GM21390 (cell line): Measurements from ENCODE around the gene DGKK.

Experiments used
- ATAC-seq: cut with Tn5 transposase; IDR thresholded peaks from one replicate; pipeline ENCODE4 v1.9.1; 2021; ENCODE audit not compliant: unreplicated experiment

Gene DGKK, protein sequence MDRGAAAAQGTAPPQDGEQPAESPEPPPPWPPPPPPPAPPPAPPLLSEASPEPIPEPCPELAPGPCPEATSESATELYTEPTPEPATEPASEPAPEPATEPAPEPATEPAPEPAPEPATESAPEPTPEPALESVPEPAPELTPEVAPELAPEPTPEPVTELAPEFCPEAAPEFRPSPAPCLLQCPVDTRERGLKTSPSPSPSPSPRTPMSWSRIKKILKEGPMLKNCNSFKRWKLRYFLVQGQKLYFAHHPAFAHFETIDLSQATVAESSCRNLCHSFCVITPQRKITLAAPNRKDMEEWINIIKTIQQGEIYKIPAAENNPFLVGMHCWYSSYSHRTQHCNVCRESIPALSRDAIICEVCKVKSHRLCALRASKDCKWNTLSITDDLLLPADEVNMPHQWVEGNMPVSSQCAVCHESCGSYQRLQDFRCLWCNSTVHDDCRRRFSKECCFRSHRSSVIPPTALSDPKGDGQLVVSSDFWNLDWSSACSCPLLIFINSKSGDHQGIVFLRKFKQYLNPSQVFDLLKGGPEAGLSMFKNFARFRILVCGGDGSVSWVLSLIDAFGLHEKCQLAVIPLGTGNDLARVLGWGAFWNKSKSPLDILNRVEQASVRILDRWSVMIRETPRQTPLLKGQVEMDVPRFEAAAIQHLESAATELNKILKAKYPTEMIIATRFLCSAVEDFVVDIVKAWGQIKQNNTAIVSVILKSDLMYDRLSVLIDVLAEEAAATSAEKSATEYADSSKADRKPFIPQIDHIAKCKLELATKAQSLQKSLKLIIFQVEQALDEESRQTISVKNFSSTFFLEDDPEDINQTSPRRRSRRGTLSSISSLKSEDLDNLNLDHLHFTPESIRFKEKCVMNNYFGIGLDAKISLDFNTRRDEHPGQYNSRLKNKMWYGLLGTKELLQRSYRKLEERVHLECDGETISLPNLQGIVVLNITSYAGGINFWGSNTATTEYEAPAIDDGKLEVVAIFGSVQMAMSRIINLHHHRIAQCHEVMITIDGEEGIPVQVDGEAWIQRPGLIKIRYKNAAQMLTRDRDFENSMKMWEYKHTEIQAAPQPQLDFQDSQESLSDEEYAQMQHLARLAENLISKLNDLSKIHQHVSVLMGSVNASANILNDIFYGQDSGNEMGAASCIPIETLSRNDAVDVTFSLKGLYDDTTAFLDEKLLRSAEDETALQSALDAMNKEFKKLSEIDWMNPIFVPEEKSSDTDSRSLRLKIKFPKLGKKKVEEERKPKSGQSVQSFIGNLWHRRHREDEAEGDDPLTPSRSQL

DNA sequence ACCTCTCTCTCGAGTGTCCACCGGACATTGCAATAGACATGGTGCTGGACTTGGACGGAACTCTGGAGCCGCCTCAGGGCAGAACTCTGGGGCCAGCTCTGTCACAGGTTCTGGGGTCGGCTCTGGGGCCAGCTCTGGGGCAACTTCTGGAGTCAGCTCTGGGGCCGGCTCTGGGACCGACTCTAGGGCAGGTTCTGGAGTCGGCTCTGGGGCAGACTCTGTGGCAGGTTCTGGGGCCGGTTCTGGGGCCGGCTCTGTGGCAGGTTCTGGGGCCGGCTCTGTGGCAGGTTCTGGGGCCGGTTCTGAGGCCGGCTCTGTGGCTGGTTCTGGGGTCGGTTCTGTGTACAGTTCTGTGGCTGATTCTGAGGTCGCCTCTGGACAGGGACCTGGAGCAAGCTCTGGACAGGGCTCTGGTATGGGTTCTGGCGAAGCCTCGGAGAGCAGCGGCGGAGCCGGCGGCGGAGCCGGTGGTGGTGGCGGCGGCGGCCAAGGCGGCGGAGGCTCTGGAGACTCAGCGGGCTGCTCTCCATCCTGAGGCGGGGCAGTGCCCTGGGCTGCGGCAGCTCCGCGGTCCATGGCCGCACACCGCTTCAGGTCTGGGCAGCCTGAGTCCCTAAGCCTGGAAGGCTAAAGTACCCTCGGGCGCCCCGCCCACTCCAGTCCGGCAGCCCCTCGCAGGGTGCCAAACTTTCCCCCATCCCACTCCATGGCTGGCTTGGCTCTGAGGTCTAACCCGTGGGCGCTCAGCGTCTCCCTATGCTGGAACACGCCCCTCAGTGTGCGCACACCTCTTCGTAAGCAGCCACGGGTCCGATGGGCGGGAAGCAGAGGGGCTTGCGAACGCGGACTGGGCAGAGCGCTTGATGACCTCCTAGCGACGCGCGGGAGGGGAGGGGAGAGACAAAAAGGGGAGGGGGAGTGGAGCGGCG, at the start of gene DGKK:
Gene DGKK (minus strand): TSS at position 723 of the 929 bp plus-strand sequence. CDS start 147 bp downstream, at position 576.
- ATAC-seq: no peak

DNA sequence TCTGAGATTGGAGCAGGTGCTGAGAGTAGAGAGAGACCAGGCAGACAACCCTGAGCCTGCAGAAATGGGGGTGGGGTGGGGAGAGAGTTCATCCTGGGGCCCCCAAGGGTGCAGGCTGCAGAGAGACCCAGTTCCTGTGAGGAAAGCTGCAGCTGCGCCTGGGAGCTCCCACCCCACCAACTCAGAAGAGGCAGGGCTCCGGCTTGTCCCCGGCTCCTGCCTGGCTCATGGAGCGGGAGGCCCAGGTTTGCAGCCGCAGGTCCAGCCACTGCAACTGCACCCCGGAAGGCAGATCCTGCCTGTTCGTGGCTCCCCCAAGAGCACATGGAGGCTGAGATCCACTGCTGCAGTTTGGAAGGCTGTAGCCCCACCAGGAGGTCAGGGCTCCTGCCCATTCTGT, 44.2 kb upstream of the DGKK start:
- no peak for ATAC-seq

DNA sequence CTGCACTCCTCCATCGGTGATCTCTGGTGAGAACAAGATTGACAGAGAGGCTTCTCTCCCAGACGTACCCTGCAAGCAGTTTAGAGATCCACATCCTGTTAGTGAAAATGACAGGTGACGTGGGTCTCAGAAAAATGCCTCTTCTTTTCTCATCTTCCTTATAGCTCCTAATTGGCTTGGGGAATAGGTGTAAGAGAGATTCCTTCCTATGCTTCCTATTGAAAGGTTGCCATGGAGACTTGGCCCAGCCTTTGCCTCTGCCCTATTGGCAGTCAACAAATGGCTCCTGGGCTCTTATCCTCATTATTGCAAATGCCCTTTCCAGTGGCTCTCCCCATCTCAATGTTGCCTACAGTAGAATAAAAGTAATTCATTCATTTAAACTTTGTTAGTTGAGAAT, 26.5 kb upstream of the DGKK start:
- no peak for ATAC-seq

DNA sequence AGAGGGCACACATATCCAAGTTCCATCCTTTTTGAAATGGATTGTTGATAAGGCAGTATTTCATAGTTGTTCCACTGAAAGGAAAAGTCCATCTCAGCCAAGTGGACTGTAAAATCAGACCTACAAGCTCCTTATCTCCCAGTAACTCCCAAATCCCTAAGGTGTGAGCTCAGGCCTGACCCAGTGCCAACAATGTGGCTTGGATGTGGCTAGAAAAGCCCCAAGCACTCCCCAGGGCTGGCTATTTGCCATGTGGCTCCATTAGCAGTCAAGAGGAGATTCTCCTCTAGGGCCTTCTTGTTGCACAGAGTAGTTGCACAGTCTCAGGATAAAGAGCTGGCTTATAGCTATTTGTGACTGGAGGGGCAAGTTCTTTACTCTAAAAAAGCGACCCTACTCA, 25.0 kb upstream of the DGKK start:
- ATAC-seq: no peak

DNA sequence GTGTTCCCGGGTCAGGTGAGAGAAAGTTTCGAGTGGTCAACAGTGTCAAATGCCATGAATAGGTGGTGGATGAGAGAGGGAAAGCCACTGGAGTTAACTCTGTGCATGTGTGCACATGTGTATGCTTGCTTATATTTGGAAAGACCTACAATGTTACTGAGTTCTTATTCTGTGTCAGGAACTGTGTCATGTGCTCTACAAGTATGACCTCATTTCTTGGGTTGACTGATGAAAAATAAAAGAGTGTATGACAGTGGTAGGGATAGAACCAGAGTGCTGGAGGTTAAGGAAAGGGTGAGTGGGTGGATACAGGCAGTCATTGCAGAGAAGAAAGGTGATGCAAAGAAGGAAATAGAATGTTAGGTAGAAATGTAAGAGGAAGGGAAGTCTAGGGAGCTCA, 22.1 kb upstream of the DGKK start:
- ATAC-seq: no peak

DNA sequence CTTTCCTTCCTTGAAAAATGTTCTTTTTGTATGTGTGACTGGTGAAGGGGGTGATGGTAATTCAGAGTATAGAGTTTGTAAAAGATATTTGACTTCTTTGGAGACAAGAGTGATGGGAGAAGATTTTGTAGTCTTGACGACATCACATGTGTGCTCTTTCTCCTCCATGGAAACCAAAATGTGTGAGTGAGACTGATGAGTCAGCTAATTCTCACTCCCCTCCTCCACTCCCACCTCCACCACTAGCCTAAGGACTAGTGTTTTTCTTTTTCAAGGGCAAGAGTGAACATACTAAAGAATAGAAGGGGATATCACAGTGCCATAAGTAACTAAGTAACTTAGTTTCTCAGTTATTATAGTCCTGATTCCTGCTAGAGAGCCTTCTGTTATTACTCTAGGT, 14.0 kb upstream of the DGKK start:
- ATAC-seq: no peak

DNA sequence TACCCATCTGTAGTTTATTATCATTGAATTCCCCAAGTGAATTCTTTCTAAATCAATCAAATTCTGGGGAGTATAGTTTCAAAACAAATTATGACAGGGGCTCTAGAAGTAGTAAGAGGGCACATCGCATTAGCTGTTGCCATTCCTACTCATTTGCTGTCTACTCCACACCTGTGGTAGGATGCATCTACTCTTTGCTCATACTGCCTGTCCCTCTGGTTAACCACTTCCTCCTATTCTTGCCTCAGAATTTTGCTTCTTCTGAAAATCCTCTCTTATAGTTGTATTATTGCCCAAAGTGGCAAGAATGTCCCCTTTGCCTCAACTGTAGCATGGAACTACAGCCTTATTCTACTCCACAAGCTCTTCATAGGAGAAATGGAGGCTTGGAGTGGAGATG, 12.7 kb upstream of the DGKK start:
- ATAC-seq: no peak

DNA sequence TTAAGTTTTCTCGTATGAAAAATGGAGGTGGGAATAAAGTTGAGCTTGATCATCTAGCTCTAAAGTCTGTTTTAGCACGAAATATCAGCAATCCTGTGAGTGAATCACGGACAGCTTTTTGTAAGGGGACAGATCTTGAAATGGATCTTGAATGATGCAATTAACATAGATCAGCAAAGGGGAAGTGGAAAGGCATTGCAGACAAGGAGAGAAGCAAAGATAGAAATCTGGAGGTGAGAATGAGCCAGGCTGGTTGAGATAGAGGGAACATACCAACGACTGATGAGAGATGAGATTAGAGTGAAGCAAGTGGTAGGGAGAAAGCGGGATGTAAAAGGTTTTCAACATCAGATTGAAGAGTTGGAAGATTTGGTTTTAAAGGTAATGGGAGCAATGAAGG, 4.6 kb upstream of the DGKK start:
- ATAC-seq: no peak

DNA sequence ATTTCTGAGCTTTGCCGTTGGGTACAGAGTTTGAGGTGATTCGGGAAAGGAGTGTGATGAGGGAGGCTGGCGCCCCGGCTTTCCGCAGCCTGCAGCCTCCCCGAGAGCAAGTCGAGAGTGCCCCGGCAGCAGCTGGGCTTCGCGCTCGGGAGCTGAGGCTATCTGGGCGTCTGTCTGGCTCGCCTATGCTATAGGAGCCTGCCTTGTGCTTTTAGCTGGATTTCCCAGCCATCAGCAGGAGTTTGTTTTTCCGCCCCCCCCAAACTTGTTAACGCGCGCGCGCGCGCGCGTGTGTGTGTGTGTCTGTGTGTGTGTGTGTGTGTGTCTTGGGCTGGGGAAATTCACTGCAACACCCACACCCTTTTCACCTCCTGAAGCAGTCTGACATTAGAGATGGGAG, 765 bp upstream of the DGKK start:
- ATAC-seq: no peak

DNA sequence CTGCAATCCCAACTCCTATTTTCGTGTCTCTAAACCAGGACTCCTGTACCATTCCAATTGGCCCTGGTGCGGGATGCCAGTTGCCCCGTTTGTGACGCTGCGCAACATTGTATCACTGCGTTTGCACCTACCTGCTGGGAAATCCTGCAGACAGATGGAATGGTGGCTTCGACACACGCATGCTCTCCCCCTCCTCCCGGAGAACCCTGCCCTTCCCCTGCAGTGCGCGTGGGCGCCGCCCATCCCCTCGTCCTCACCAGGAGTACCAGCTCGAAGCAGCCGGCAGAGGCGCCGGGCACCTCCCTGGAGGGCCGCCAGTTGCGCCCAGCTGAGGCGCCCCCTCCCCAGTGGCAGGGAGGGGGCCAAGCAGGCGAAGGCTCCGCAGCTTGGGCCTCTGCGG, 1.4 kb downstream of the DGKK start:
- no peak for ATAC-seq

DNA sequence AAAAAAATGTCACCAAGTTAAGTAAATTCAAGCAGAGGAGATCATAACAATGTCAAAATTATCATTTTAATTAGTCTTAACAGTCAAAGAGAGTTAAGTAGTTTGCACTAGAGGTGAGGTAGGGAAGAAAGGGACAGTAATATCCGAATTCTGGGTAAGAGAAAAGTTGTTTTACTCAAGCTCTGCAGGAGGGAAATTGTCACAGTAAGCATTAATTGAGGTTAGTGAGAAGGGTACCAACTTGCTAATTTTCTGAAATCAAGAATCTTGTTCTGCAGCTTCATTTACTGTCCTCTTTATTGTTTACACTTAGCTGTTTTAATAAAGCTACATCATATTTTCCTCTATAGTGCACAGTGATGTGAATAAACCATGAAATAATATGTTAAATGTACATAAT, 11.0 kb downstream of the DGKK start:
- no peak for ATAC-seq

DNA sequence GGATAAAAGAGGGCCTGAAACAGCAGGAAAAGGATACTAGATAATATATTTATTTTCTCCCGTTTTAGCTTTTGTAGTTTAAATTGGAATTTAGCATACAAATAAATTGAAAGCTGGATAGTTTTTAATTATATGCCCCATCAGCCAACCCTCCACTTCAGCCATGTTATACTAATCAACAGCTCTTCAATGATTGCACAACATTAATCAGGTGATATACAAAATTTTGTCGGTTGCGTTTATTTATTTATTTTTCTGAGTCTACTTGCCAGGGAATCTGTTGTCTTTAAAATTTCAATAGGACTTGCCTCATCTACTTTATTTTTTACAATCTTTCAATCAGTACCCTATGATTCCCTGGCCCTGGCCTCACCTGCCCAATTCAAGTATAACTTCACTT, 12.1 kb downstream of the DGKK start:
- no peak for ATAC-seq

DNA sequence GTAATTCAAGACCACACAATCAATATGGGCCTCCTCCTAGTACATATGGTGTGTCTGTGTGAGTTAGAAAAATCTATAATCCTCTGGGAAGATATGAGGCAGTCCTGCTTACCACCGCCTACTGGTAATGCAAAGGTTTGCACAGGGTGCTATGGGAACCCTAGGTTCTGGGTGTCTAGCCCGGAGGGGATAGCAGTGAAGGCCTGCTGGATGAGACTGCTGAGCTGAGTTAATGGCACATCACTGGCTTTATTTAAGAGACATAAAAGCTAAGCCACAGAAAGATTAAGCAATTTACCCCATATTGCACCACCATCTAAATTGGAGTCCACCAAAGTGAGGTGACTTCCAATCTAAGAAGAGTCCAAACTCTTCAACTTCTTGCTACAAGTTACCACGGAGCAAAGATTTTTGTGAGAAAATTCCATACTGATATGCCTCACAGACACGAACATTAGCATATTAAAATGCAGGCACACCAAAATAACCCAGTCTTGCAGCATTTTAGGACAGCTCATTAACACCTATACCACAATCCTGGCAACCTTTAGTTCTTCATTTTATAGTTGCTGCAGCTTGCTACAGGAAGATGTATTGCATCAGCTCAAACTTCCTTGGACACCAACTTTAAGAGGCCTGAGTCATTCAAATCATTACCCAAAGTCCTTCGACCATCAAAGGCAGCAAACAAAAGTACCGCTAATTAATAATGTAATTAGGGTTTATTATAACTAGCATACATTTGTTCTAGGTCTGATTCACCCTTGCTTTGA, 13.7 kb downstream of the DGKK start:
- ATAC-seq: no peak

DNA sequence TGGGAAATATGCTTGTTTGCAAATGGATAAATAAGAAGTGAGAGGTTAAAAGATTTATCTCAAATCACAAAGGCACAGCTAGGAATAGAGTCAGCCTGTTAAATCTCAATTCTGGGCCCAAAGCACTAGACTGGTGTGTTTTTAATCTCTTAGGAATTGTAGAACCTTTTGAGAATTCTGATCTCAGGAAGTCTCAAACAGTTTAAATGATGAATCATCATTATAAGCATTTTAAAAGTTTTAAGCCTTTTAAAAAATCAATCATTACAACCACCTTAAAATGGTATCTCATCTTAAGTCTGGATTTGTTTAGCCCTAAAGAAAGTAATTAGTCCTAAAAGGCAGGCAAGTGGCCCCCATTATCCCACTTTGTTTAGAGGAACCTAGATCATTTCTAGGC, 17.8 kb downstream of the DGKK start:
- ATAC-seq: no peak

DNA sequence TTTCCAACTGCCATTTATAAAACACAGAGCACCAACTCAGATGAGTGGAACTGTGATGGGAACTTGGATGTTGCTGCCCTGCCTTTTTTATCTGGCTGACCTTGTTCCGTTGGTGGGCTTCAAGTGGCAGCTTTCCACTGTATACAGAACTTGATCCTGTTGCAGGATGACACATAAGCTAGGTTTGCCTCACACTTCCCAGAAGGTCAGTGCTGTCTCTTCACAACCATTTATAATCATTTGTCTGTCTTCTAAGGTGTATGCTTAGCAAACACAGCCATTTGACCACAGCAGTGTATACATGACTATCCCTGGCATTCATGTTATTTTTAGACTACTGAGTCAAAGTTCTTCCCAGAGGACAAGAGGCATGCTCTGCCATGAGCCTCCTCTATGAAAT, 20.3 kb downstream of the DGKK start:
- ATAC-seq: no peak

DNA sequence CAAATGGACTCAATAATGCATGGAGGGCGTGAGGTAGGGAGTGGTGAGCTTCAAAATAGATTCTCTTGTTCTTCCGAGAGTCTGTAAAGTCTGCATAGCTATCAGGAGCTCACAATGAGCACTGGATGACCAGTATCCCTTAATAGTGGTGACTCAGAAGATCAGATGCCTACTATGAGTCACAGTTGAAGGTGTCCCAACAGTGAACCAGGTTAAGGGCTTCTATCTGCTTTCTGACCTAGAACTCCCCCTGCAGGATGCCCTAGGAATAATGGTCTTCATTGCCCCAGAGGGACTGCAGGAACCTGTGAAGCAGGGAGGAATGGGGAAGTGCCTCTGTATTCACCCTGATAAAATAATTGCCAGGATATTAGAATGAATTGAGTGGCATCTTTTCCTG, 22.1 kb downstream of the DGKK start:
- ATAC-seq: no peak

DNA sequence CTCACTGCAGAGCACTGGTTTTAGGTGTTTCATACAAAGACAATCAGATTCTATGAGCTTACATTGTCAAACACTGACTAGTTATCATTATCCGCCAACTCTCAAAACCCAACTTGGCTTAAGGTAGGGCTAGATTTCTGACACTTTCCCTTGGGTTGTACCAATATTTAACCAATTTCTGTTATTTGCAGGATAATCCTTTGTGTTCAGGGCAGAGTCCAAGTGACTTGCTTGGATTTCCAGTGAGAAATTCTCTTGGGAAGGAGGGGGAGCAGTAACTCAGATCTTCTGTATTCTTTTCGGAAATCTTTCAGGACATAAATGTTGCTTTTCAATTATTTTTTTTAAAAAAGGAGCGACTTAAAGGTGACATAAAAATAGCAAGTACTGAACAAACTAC, 23.1 kb downstream of the DGKK start:
- ATAC-seq: no peak

DNA sequence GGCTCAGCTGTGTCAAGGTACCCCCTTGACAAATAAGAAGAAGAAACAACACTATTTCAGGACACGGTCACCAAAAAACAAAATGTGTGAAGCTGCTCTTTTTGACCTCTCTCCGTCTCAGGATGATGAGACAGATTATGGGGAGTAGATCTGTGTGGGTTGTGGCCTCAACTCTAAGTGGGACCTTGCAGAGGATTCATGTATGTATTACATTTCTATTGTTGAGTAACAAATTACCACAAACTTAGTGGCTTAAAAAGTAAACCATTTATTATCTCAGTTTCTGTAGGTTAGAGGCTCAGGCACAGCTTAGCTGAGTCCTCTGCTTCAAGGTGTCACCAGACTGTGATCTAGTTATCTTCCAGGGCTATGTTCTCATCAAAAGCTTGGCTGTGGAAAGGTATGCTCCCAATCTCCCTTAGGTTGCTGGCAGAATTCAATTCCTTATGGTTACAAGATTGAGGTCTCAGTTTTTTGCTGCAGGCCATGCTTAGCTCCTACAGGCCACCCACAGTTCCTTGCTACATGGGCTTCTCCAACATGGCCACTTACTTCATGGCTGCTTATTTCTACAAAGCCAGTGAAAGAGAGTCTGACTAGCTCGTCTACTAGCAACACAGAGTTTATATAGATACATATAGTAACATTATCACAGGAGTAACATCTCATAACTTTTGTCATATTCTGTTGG, 28.1 kb downstream of the DGKK start:
- no peak for ATAC-seq

DNA sequence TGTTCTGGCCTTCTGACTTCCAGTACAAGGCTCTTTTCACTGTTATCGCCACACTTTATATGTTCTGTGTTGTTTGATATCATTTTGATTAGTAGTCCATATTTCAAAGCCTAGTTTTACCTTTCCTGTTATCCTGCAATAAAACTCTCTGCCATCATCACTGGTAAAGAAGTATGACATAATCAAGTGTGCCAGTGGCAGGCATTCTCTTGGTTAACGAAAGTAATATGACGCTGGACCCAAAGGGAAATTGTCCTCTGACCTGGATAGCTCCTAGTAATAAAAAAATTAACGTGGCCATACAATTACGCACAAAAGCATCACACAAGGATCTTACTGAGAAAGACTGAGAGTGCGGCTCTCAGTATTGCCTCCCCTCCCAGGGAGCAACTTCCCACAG, 33.8 kb downstream of the DGKK start:
- ATAC-seq: no peak
